Vagina (tissue), 2 donors: Measurements from ENCODE around the gene EVA1A.

Experiments used
- CTCF ChIP-seq, 3 experiments: fragments of 450-650 bp in 2 of 3; fragments of 200-600 bp in 1 of 3; sonication (generic) in 1 of 3; IDR thresholded peaks; one replicate each; pipeline ENCODE4 v1.5.1; 2017 to 2019; ENCODE audit warnings: antibody characterized with exemption in 3 of 3, mild to moderate bottlenecking in 2 of 3, moderate library complexity in 2 of 3
- POLR2A ChIP-seq, 2 donors: fragments of 450-650 bp; IDR thresholded peaks; one replicate each; pipeline ENCODE4 v1.6.1; 2017; ENCODE audit warnings: antibody characterized with exemption in 2 of 2, mild to moderate bottlenecking in 2 of 2, moderate library complexity in 2 of 2

- TF ChIP-seq CTCF (IDR thresholded peaks at IDR 0.05) (no peak), POLR2A (IDR thresholded peaks at IDR 0.05) (no peak)
Measured at GRCh38 chr2:75545922-75546321, 14.8 kb downstream of the EVA1A start.
